Ectodermal cell (in vitro differentiated cells): ENCODE measurements around the gene FBXW5.

Experiments used
- H3K27ac ChIP-seq: 2 replicates; pipeline ENCODE4 v1.7.0; 2013; ENCODE audit warnings: mild to moderate bottlenecking, low read depth, low read length; ENCODE audit not compliant: insufficient read depth, poor library complexity, severe bottlenecking
- H3K27me3 ChIP-seq: 2 replicates; pipeline ENCODE4 v1.7.0; 2013; ENCODE audit warnings: mild to moderate bottlenecking, low read length; ENCODE audit not compliant: insufficient read depth, control insufficient read depth, poor library complexity, severe bottlenecking
- H3K36me3 ChIP-seq: one replicate; pipeline ENCODE4 v1.7.0; 2013; ENCODE audit warnings: low read length; ENCODE audit not compliant: control insufficient read depth, insufficient read depth
- H3K4me1 ChIP-seq: one replicate; pipeline ENCODE4 v1.7.0; 2013; ENCODE audit warnings: low read length; ENCODE audit not compliant: control insufficient read depth, insufficient read depth
- H3K4me3 ChIP-seq: 2 replicates; pipeline ENCODE4 v1.7.0; 2013; ENCODE audit warnings: low read depth, low read length, control low read depth; ENCODE audit not compliant: insufficient read depth
- H3K9me3 ChIP-seq: 2 replicates; pipeline ENCODE4 v1.7.0; 2013; ENCODE audit warnings: mild to moderate bottlenecking, low read length, moderate library complexity; ENCODE audit not compliant: control insufficient read depth
- WGBS, 2 experiments: methylation state at CpG; one replicate each; pipeline ENCODE4 v1.1.7; 2013; ENCODE audit warnings: missing lambda C conversion rate in 2 of 2; 5-methylcytosine and 5-hydroxymethylcytosine counted together

Gene FBXW5

GRCh38 chr9:136942112-136942880, 2.2 kb downstream of the FBXW5 start:
- WGBS, 2 experiments = 95 to 96% methylated on average over 60 of the region's 60 CpGs
- H3K27ac ChIP-seq = no peak overlapping the region
- H3K4me3 ChIP-seq = no peak overlapping the region
- no peaks in the 10 kb centered on the region for H3K27me3 ChIP-seq
- H3K36me3 ChIP-seq = peaks cover 37% of the 10 kb centered on the region
- no peaks in the 10 kb centered on the region for H3K9me3 ChIP-seq
- peaks cover 10% of the 10 kb centered on the region for H3K4me1 ChIP-seq

GRCh38 chr9:136941231-136942111, 3.1 kb downstream of the FBXW5 start:
- H3K4me3 ChIP-seq = no peak overlapping the region
- no peaks in the 10 kb centered on the region for H3K9me3 ChIP-seq
- no peaks in the 10 kb centered on the region for H3K27me3 ChIP-seq
- no peak overlapping the region for H3K27ac ChIP-seq
- 96% methylated on average over 55 of the region's 55 CpGs for WGBS, 2 experiments
- H3K36me3 ChIP-seq = peaks cover 37% of the 10 kb centered on the region
- H3K4me1 ChIP-seq = peaks cover 10% of the 10 kb centered on the region

GRCh38 chr9:136940526-136941230, 3.9 kb downstream of the FBXW5 start:
- Histone ChIP-seq H3K4me1 (peaks cover 10% of the 10 kb centered on the region), H3K36me3 (peaks cover 37% of the 10 kb centered on the region), H3K27me3 (no peaks in the 10 kb centered on the region), H3K4me3 (no peak overlapping the region), H3K9me3 (no peaks in the 10 kb centered on the region), H3K27ac (no peak overlapping the region)
- 96 to 97% methylated on average over 42 of the region's 42 CpGs for WGBS, 2 experiments

DNA sequence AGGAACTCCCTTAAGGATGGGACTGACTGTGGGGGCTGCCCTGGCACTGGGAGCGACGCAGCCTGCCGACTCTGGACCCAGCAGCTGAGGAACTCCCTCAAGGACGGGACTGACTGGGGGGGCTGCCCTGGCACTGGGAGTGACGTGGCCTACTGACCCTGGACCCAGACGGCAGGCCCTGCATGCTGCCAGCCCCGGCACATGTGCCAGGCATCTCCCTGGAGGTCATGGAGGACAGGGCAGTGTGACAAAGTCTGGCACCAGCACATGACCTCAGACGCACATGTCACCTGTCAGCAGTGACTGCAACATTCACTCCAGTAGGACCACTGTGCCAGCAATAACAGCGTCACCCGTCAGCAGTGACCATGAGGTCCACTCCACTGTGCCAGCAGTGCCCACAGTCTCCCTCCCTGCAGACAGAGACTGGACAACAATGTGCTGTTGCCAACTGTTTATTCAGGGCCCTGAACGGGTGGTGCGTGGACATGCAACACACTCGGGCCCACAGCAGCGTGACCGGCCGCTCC, 4.5 kb downstream of the FBXW5 start:
- WGBS, 2 experiments = 95% methylated on average over 16 of the region's 16 CpGs
- H3K27ac ChIP-seq = no peak overlapping the region
- no peaks in the 10 kb centered on the region for H3K27me3 ChIP-seq
- no peaks in the 10 kb centered on the region for H3K9me3 ChIP-seq
- no peak overlapping the region for H3K4me3 ChIP-seq
- peaks cover 6% of the 10 kb centered on the region for H3K4me1 ChIP-seq
- peaks cover 37% of the 10 kb centered on the region for H3K36me3 ChIP-seq

DNA sequence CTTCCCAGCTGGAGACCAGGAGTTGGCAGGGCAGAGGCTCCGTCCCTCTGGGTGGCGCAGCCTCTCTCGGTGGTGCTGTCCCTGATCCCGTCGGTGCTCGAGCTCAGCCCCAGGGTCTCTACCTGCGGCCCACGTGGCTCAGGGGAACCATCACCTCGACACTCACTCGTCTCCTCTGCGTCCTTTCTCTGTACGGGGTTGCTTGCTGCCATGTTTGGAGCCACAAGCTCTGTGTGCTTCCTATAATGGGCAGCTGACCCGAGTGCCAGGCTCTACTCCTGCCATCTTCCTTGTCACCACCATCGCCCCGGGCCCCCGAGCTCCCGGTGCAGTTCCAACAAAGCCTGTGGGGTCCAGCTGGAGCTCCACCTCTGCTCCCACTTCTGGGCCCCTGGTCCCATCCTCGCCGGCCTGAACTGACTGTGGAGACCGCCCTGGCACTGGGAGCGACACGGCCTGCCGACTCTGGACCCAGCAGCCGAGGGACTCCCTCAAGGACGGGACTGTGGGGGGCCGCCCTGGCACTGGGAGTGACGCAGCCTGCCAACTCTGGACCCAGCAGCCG, 5.0 kb downstream of the FBXW5 start:
- Histone ChIP-seq H3K9me3 (no peaks in the 10 kb centered on the region), H3K27me3 (no peaks in the 10 kb centered on the region), H3K36me3 (peaks cover 37% of the 10 kb centered on the region), H3K4me3 (no peak overlapping the region), H3K27ac (no peak overlapping the region), H3K4me1 (peaks cover 6% of the 10 kb centered on the region)
- 95% methylated on average over 28 of the region's 28 CpGs for WGBS, 2 experiments

DNA sequence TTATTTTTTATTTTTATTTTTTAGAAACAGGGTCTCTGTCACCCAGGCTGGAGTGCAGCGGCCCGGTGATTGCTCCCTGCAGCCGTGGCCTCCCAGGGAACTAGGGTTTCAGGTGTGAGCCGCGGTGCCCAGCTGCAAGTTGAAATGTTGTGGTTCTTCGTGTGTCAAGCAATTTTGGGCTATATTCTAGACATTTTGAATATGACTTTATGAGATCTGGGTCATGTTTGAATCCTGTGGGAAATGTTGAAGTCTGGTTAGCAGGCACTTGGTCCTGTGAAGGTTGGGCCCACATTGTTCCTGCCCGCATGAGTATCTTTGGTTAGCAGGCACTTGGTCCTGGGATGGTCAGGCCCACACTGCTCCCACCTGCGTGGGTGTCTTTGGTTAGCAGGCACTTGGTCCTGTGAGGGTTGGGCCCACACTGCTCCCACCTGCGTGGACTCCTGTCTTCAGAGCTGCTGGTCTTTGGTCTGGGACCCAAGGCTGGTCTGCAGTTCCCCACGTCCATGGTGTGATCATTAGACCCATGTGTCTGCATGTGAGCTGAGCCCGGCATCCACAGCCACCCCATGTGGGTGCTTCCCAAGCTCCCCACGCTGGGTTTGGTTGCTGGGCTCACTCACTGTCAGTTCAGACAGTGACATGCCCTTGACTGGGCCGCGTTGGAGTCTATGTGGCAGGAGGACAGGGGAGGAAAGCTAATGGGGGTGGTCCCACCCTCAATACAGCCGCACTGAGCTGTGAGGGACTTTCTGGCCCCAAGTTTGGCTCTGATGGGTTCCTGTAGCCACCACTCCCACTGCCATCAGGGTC, 7.1 kb downstream of the FBXW5 start:
- Histone ChIP-seq H3K9me3 (no peaks in the 10 kb centered on the region), H3K27me3 (no peaks in the 10 kb centered on the region), H3K4me3 (no peak overlapping the region), H3K36me3 (peaks cover 34% of the 10 kb centered on the region), H3K27ac (no peak overlapping the region), H3K4me1 (no peaks in the 10 kb centered on the region)
- WGBS, 2 experiments = 93 to 96% methylated on average over 15 of the region's 15 CpGs

- no peak overlapping the region for H3K4me3 ChIP-seq
- 88 to 93% methylated on average over 8 of the region's 8 CpGs for WGBS, 2 experiments
- H3K36me3 ChIP-seq = peaks cover 27% of the 10 kb centered on the region
- no peaks in the 10 kb centered on the region for H3K4me1 ChIP-seq
- H3K9me3 ChIP-seq = no peaks in the 10 kb centered on the region
- no peak overlapping the region for H3K27ac ChIP-seq
- H3K27me3 ChIP-seq = no peaks in the 10 kb centered on the region
Measured at GRCh38 chr9:136936645-136937170, 7.8 kb downstream of the FBXW5 start.

DNA sequence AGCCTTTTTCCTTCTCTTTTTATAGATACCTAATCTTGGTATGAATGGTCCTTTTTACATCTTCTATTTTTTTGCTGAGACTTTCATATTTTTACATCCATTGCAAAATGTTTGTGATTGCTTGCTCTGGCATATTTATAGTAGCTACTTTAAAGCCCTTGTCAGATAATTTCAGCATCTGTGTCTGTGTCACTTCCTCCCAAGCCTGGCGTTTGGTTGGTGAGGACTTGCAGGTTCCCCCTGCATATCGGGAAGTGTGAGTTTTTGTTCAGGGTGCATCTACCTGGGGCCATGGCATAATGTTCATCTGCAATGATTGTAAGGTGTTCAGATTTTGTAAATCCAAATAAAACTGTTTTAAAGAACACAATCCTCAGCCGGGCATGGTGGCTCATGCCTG, 8.9 kb downstream of the FBXW5 start:
- H3K9me3 ChIP-seq = no peaks in the 10 kb centered on the region
- H3K4me3 ChIP-seq = no peak overlapping the region
- no peaks in the 10 kb centered on the region for H3K27me3 ChIP-seq
- H3K36me3 ChIP-seq = peaks cover 19% of the 10 kb centered on the region
- no peaks in the 10 kb centered on the region for H3K4me1 ChIP-seq
- H3K27ac ChIP-seq = no peak overlapping the region
- WGBS, 2 experiments = 94 to 95% methylated on average over 3 of the region's 3 CpGs

DNA sequence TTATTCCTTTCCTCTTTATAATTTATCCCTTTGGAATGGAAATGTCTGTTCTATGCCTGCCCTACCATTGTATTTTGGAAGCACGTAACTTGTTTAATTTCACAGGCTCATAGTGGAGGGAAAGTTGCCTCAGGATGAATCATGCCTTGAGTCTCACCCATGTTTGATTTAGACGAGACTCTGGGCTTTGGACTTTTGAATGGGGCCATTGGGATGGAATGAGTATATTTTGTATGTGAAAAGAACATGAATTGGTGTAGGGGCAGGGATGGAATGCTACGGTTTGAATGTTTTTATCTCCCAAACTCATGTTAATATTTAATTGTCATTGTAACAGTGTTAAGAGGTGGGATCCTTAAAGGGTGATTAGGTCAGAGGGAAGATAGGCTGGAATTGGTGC, 10.3 kb downstream of the FBXW5 start:
- no peaks in the 10 kb centered on the region for H3K9me3 ChIP-seq
- H3K4me1 ChIP-seq = no peaks in the 10 kb centered on the region
- H3K36me3 ChIP-seq = peaks cover 8% of the 10 kb centered on the region
- H3K4me3 ChIP-seq = no peak overlapping the region
- WGBS, 2 experiments = 92 to 97% methylated on average over 2 to 3 of the region's 3 CpGs
- H3K27ac ChIP-seq = no peak overlapping the region
- H3K27me3 ChIP-seq = no peaks in the 10 kb centered on the region
